Dermis blood vessel endothelial cell (primary cell): ENCODE measurements around the gene SYPL2. TPM values are rescaled to one million over a fixed set of nuclear protein-coding genes. Genes with fewer than 3 reads are reported as not detected.

Experiments used
- DNase-seq: peaks from one replicate; pipeline ENCODE4 v3.0.0; 2010
- total RNA-seq: library from RNA; depleted of rRNA; stranded (reverse); fragments of >200 nt; gene quantifications from 2 replicates; pipeline ENCODE4 v1.2.3, GENCODE V29; 2014

Gene SYPL2
- total RNA-seq, 1 donor from 2014 or later: not detected

DNA sequence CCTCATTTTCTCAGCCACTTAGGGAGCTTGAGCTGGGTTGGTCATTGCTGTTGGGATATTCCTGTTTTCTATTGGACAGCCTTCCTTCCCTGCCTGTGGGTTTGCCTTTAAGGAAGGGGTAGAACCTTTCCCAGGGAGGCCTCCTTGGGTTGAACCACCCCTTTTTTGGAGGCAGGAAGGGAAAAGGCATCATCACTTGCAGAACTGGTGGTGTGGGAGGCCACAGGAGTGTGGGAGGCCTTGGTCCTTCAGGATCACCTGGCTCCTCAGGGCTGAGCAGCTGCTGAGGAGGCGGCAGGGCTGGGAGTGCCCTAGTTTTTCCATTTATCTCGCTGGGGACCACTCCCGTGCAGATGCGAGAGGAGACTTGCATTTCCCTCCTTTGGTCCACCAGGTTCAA is 26.9 kb downstream of the SYPL2 start:
- no peak for DNase-seq

DNA sequence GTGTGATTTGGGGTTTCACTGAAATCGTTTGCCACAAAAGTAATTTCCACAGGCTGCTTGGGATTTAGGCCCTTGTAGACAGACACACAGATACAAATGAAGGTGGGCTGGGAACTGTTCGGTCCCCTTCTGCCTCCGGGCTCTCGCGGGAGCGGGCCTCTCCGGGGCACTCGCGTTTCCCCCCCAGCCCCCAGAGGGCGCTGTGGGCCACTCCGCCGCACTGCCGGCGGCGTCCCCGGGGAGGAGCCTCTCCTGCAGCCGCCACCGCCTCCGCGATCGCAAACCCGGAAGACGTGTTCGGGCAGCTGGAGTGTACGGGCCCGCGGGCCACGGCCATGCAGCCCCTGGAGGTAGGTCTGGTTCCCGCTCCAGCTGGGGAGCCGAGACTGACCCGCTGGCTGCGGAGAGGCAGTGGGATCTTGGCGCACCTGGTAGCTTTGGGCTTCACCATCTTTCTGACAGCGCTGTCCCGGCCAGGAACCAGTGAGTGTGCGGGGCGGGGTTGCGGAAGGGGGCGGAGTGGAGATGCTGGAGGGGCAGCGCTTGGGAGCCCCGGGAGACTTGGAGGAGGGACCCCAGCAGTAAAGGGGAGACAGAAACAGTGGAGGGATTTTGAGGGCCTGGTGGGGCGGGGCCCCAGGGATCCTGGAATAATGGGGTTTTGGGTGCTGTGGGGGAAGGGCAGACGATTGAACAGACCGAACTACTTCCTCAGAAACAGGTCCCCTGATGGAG is 27.6 kb downstream of the SYPL2 start, which contains the start of gene CYB561D1:
CYB561D1 (plus strand) TSS at position 290 of the 735 bp plus-strand sequence; CDS start at position 336, 46 bp downstream.
- DNase-seq: peak; percentile 91

DNA sequence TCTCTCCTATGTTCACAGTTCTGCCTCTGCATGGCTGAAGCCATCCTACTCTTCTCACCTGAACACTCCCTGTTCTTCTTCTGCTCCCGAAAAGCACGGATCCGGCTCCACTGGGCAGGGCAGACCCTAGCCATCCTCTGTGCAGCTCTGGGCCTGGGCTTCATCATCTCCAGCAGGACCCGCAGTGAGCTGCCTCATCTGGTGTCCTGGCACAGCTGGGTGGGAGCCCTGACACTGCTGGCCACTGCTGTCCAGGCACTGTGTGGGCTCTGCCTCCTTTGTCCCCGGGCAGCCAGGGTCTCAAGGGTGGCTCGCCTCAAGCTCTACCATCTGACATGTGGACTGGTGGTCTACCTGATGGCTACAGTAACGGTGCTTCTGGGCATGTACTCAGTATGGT is 29.4 kb downstream of the SYPL2 start:
- no peak for DNase-seq

DNA sequence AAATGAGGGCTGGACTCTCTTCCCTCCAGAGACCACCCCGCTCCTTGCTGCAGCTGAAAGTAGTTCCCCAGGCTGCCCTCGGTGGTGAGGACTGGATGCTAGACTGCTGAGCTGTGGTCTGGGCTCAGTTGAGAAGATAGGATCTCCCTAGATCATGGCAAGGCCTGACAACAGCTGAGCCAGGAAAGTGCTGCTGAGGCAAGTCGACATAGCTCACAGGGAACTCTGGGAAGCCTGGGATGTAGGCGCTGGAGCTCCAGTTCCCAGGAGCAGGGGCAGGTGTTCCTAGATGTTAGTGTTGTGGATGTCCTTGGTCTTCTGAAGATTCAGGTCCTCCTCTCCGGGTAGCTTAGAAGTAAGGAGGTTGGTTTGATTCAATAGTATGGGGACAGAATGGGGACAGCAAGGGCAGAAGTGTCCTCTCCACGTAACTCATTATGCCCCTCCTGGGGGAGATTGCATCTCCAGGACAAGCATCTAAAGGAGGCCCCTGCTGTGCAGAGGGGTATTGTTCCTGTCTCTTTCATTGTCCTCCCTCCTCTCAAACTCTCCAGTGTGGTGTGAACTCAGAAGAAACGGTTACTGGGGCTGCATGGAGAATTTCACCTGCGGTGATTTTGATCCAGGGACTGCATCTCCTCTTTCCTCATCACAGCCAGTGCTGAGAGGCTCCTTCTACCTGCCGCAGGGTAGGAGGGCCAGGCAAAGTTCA is 31.3 kb downstream of the SYPL2 start:
- no peak for DNase-seq

DNA sequence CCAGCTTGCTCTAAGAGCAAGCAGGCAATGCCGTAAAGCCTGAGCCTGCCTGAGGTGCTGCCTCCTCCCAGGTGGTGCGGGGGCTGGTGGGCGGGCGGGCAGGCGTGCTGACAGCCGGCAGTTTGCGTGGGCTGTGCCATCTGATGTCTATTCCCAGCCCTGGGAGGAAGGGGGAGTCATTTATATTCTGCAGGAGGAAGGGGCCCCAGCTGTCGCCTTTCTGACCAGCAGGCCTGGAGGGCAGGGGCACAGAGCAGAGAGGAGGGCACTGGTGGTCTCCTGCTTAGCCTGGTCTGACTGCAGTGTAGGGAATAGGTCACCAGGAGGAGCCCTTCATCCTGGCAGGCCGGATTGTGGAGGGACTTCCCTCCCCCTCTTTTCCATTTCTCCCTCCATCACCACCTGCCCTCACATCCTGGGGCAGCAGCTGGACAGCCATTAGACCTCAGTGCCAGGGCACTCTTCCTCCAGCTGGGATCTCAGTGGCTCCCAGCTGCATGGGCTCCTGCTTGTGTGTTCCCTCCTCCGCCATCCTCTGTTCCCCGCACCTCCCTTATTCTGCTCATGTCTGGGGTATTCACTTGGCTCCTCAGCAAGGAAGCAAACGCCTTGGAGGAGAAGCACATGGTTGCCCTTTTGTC is 31.9 kb downstream of the SYPL2 start:
- peak; percentile 59 for DNase-seq

DNA sequence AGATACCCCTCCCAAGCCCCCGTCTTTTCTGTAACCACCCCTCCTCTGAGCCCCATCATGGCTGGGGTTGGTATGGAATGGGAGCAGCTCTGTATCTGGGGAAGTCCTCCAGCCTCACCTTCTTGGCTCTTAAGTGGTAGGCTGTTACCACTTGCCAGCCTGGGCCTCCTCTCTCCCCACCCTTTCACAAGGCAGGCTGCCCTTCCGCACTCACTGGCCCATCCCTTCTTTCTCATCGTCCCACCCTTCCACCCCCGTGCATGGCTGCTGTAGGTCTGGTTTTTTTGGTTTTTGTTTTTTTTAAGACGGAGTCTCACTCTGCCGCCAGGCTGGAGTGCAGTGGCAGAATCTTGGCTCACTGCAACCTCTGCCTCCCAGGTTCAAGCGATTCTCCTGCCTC is 32.7 kb downstream of the SYPL2 start:
- DNase-seq: no peak

DNA sequence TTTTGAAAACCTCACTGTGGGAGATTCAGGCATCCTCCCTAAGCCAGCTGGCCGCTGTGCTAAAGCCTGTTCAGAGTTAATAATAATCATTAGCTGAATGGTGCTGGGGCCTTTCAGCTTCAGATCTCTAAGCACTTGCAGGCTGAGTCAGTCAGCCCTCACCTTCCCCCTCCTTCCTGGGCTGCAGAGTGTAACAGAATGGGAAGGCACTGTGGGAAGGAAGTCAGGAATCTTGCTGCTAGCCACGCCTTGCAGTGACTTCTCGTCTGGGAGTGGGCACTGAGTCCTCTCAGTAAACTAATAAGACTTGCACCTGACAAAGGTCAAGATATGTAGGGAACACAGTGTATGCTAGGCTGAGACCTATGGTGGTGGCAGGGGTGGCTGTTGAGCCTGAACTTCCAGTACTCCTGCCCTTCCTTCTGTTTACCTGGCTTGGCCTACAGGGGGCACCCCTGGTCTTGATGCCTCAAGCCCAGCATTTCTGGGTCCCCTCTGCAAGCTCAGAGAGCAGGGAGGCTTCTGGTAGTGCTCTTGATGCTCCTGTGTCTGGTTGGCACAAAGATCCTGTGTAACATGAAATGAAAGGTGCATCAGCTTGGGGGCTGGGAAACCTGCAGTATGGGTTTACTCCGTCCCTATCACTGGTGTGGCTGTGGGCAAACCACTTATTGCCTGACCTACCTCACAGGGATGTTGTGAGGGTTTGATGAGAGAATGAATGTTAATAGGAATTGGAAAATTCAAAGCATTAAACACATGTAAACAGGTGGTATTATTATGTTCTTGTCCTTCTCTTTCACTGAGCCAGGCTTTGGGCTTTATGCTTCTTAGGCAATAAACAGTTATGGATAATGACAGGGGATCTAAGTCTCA is 33.6 kb downstream of the SYPL2 start:
- DNase-seq: peak; percentile 66

DNA sequence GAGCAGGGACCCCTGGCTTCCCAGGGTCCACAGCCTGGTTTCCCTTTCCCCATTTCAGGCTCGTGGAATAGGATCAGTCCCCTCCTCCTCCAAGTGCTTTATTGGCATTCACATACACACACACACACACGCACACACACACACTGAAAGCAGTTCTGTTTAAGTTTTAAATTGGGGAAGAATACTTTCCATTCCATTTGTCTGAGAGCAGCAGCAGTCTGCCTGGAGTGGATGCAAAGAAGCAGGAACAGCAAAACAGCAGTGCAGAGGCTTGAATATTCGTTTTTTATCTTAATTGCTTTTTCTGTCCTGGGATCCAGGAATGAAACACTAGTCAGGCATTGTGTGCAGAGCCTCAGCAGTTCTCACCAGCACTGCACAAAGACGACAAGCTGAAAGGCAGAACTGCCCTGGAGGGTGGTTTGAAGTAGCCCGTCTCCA is 34.6 kb downstream of the SYPL2 start:
- DNase-seq: no peak

DNA sequence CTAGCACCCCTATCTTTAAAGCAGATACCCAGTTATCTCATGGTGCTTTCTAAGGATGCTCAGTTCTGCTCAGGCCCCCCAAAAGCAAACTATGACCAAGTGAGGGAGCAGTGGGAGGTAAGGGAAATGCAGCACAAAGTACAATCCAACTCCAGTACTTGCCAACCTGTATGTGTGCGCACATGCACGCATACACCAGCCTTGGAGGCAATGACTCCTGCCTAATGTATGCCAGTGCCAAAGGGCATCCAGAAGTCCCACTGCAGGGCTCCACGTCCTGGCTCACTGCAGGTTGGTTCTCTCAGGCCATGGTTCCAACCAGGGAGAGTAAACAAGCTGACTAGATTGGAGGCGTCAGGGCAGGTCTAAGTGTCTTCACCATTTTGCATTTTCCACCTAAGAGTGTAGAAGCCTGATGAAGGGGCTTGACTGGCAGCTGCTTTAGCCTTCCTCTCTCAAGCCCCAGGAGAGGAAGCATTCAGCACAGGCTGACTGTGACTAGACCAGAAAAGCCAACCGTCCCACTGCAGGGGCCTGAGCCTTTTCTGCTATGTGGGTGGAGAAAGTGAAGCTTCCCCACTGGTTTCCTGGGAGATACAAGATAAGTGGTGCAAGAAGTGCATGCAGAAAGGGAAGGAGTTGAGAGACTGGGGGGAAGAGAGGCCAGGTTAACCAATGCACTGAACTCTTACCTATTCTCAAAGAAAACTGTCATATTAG is 35.5 kb downstream of the SYPL2 start:
- no peak for DNase-seq

DNA sequence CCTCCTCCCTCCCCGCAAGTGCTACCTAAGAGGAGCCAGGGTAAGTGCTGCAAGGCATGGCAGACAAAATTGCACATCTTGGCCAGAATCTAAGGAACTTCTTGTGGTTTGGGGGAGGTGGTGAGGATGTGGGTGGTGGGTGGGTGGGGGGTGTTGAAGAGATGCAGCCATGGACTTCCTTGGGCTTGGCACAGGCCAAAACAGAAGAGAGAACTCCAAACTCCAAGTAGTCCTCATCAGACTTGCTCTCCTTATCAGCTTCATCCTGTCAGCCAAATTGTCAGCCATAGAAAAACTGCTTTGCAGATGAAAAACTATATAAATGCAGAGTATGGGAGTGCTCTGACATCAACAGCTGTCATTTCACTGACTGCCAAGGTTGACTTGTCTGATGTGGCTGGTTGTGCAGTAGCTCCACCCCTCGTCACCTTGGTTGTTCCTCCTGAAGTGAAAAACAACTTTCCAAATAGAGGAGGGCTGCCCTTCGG is 36.1 kb downstream of the SYPL2 start:
- DNase-seq: no peak

DNA sequence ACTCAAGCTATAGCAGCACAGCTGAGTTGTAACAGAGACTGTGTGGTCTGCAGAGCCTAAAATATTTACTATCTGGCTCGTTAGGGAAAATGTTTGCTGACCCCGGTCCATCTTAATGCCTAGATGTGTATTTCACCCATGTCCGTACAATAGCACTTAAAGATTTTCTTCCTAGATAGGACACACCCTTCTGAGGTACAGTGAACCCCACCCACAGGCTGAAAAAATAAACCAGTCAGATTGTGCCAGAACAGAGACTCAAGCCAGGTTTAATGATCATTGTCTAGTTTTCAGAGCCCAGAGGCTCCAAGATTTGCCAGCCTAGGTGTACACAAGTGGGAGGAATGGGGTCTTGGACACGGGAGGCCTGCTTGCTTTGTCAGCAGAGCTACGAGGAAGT is 37.6 kb downstream of the SYPL2 start:
- no peak for DNase-seq

DNA sequence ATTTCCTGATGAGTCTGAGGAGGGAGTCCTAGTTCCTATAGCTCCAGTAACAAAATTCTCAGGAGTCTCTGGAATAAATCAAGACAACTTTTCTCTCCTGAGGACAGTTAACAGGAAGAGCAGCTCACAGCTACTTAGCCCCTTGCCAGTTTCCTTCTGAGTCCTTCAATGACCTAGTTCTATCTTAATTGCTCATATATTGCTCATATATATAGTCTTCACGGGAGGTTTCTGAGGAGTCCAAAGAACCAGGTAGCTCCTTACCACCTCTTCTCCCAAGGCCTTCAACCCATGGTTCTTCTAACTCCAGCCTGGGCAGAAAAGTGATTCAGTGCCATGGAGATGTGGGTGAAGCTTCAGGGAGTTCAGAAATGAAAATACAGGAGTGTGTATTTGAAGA is 38.6 kb downstream of the SYPL2 start:
- no peak for DNase-seq

DNA sequence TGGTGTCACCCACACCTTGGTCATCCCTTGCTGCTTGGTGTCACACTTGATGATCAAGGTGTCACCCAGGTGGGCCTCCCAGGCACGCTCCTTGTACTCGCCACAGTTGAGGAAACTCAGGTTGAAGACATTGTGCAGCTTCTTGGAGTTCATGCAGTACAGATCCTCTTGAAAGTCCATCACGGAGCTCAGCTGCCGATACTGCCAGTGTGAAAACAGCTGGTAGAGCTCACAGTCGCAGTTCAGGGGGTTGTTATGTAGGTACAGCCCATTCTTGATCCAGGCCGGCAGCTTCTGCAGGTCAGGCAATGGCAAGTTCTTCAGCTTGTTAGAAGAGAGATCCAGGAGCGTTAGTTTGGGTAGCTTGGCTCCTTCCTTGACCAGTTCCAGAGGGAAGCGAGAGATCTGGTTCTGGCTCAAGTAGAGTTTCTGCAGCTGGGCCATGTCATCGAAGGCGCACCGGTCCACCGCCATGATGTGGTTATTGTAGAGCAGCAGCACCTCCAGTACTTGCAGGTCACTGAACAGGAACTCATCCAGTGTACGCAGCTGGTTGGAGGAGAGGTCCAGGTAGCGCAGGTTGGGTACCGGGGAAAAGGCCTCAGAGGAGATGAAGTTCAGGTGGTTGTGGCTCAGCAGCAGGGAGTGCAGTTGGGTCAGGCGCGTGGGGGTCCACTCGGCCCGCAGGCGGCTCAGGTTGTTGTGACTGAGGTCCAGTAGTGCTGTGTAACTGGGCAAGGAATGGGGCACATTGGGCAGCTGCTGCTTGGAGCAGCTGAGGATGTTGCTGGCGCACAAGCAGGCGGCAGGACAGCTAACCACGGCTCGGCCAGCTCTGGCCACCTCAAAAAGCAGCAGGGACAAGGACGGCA is 41.9 kb downstream of the SYPL2 start:
- no peak for DNase-seq

DNA sequence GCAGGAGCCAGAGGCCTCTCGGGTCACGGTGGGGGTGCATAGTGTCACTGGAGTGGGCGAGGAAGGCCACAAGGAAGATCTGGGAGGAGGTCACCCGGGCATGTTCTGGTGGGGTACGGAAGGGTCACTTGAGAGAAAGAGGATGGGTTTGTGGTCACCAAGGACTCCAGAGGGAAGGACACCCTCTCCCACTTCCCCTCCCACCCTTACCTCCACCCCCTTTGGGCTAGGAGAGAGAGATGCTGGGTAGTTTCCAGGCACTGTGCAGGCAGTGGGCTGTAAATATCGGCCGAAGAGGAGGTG is 42.5 kb downstream of the SYPL2 start:
- DNase-seq: no peak

DNA sequence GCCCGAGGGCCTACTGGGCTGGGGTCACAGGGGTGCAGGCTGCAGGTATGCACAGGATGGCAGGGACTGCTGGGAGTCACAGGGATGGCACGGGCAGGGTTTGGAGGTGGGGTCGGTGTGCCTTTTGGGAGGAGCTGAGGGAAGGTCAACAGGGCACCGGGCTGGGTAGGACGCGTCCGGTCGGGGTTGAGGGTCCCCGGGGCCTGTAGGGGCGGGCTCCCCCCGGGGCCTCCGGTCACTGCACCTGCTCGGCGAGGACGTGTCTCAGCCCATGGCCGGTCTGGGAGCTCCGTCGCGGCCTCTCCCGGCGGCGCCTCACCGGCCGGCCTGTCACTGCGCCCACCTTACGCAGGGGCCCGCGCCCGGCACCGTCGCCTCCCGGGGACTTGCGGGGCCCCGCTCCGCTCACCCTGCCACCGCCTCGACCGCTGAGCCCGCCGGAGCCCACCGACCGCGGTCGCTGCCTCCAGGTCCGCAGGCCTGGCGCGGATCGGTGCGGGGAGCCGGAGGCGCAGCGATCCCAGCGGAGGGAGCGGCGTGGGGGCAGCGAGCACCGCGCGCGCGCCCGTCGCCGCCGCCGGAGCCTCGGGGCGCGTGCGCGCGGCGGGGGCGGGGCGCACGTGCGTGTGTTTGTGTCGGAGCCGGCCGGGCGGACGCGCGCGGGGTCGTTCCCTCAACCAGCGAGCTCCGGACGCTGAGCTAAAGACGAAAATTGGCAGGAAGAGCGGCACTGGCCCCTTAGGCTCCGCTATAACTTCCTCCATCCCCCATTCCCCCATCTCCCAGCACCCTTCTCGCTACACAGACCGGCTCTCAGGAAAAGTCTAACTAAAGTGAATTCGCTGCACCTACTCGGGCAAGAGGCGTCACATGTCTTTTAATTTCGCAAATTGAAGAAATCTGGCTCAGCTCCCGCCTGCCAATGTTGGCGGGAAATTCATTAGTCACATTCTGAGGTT is 43.1 kb downstream of the SYPL2 start, which contains the start of gene AMIGO1:
AMIGO1 (minus strand) TSS at position 552 of the 959 bp plus-strand sequence. CDS start 815 bp downstream, outside the sequence.
- DNase-seq: peak; percentile 66

DNA sequence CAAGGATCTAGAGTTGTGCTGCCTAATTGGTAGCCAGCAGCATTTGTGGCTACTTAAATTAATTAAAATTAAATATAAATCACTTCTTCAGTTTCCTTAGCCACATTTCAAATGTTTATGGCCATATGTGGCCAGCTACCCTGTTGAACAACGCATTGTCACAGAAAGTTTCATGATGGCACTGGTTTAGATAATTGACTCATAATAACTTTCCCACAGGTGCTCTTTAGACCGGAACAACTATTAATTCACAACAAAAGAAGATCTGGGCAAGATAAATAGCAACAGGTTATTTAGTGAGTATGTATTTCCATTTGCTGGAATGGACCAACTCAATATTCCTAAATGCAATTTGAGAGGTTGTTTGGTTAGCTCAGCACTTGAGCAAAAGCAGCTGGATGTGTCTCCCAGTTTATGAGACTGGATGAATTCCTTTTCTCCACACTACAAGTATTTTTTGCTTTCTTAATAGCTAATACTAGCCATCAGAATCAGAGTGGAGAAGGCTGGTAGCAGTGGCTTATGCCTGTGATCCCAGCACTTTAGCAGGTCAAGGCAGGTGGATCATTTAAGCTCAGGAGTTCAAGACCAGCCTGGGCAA is 46.9 kb downstream of the SYPL2 start:
- no peak for DNase-seq

DNA sequence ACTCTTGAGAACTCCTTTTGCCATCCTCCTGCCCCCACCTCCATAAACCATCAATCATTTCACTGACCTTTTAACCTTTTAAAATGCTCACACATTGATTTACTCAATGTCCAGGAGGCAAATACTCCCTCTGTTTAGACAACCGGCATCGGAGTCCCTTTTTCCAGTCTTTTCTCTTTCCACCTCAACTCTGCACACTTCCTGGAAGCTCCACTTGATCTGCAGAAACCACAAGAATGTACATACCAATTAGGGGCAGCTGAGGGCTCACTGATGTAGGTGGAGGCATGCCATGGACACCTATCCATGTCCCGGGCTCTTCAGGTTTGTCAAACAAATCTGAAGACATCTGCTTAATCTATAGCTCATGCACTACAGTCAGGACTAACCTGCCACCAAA is 48.5 kb downstream of the SYPL2 start:
- DNase-seq: no peak

DNA sequence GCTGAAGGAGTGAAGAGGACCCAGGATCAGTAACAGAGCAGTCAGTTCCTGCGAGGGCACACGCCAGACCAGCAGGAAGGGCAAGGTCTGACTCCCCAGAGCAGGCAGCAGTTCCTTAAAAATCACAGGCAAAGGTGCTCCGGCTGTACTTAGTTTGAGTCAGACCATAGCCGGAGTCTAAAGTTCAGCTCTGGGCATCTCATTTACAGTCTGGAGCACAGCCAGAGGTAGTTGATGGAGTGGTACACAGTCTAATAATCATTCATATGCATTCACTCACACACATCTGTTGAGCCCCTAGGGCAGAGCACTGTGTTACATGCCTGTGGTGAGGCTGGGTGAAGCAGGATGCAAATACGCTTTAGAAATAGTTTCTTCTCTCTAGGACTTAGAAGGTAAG is 50.5 kb downstream of the SYPL2 start:
- no peak for DNase-seq

DNA sequence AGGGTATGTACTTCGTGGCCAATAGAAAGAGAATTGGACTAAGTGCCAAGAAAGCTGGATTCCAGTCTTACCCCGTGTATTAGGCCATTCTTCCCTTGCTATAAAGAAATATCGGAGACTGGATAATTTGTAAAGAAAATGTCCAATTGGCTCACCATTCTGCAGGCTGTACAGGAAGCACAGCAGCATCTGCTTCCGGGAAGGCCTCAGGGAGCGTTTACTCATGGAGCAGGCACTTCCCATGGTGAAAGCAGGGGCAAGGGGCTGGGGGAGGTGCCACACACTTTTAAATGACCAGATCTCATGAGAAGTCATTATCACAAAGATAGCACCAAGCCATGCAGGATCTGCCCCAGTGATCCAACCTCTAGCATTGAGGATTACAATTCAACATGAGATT is 51.0 kb downstream of the SYPL2 start:
- no peak for DNase-seq
